Esophagus squamous epithelium (tissue), 4 donors: Measurements from ENCODE around the gene RPL3.

ENCODE experiments used
- CTCF ChIP-seq, 6 experiments: fragments of 450-650 bp in 4 of 6; fragments of 200-600 bp in 2 of 6; sonication (generic) in 2 of 6; IDR thresholded peaks; one replicate each; pipeline ENCODE4 v1.5.1; 2016 to 2019; ENCODE audit warnings: antibody characterized with exemption in 6 of 6, mild to moderate bottlenecking in 4 of 6, moderate library complexity in 4 of 6
- POLR2A ChIP-seq, 4 donors: fragments of 450-650 bp; IDR thresholded peaks; one replicate each; pipeline ENCODE4 v1.6.1; 2017; ENCODE audit warnings: antibody characterized with exemption in 4 of 4, mild to moderate bottlenecking in 4 of 4, moderate library complexity in 3 of 4

- TF ChIP-seq POLR2A (IDR thresholded peaks at IDR 0.05) (no peak), CTCF (IDR thresholded peaks at IDR 0.05) (no peak)
Observed at GRCh38 chr22:39303892-39304671, 15.3 kb downstream of the RPL3 start.
